MG63 (cell line): Measurements from ENCODE around the gene CEBPE. TPM values are rescaled to one million over a fixed set of nuclear protein-coding genes. Genes with fewer than 3 reads are reported as not detected.
A peak's percentile ranks its signal among the peaks of the same experiment; 100 is the strongest.

Experiments used
- DNase-seq: peaks from one replicate; pipeline ENCODE4 v3.0.0-alpha.2; 2020
- H3K27me3 ChIP-seq: fragments of 250-450 bp; sonication (Bioruptor Pico); 2 replicates; pipeline ENCODE4 v1.5.1; 2020; ENCODE audit warnings: mild to moderate bottlenecking, moderate library complexity
- H3K36me3 ChIP-seq: fragments of 250-450 bp; sonication (Bioruptor Pico); 2 replicates; pipeline ENCODE4 v1.5.1; 2020; ENCODE audit warnings: mild to moderate bottlenecking, moderate library complexity
- H3K4me3 ChIP-seq: fragments of 250-450 bp; sonication (Bioruptor Pico); 2 replicates; pipeline ENCODE4 v1.5.1; 2020; ENCODE audit warnings: mild to moderate bottlenecking, moderate library complexity
- H3K9me3 ChIP-seq: fragments of 250-450 bp; sonication (Bioruptor Pico); 2 replicates; pipeline ENCODE4 v1.5.1; 2020; ENCODE audit warnings: mild to moderate bottlenecking, moderate library complexity
- total RNA-seq: library from RNA; depleted of rRNA; stranded (reverse); fragments of >200 nt; shearing (Covaris generic); gene quantifications from 2 replicates; pipeline ENCODE4 v1.2.3, GENCODE V29; 2014; ENCODE audit warnings: low replicate concordance; rRNA removed

Gene CEBPE
- not detected in 2 replicates for total RNA-seq

- H3K4me3 ChIP-seq, result no peak within 1 kb of the TSS
- H3K36me3 ChIP-seq, result no peaks in the 10 kb centered on the region
- H3K27me3 ChIP-seq, result no peaks in the 10 kb centered on the region
- no peaks in the 10 kb centered on the region for H3K9me3 ChIP-seq
- no peak for DNase-seq
Measured at GRCh38 chr14:23118506-23119362, at the start of gene CEBPE. TSS of gene CEBPE (minus strand) at chr14:23119255. CDS start at chr14:23119091, 164 bp downstream.

GRCh38 chr14:23168246-23168645 lies 49.2 kb upstream of the CEBPE start:
- no peak for DNase-seq
- no peak overlapping the region for H3K4me3 ChIP-seq
- H3K9me3 ChIP-seq, result no peaks in the 10 kb centered on the region

GRCh38 chr14:23167116-23167847 lies 48.2 kb upstream of the CEBPE start:
- no peaks in the 10 kb centered on the region for H3K36me3 ChIP-seq

More at GRCh38 chr14:23168246-23168645, 49.2 kb upstream of the CEBPE start:
- Histone ChIP-seq H3K36me3 (no peaks in the 10 kb centered on the region), H3K27me3 (no peaks in the 10 kb centered on the region)

GRCh38 chr14:23164949-23165348 lies 45.9 kb upstream of the CEBPE start:
- Histone ChIP-seq H3K27me3 (no peaks in the 10 kb centered on the region), H3K36me3 (no peaks in the 10 kb centered on the region), H3K9me3 (no peaks in the 10 kb centered on the region), H3K4me3 (no peak overlapping the region)
- no peak for DNase-seq

More at GRCh38 chr14:23167116-23167847, 48.2 kb upstream of the CEBPE start:
- H3K4me3 ChIP-seq, result no peak overlapping the region
- DNase-seq, result no peak
- no peaks in the 10 kb centered on the region for H3K9me3 ChIP-seq
- no peaks in the 10 kb centered on the region for H3K27me3 ChIP-seq

GRCh38 chr14:23164250-23164649 lies 45.2 kb upstream of the CEBPE start:
- H3K4me3 ChIP-seq, result no peak overlapping the region
- H3K27me3 ChIP-seq, result no peaks in the 10 kb centered on the region
- DNase-seq, result no peak
- no peaks in the 10 kb centered on the region for H3K36me3 ChIP-seq
- H3K9me3 ChIP-seq, result no peaks in the 10 kb centered on the region

- no peak overlapping the region for H3K4me3 ChIP-seq
- H3K27me3 ChIP-seq, result no peaks in the 10 kb centered on the region
- no peaks in the 10 kb centered on the region for H3K36me3 ChIP-seq
- DNase-seq, result no peak
- H3K9me3 ChIP-seq, result no peaks in the 10 kb centered on the region
Measured at GRCh38 chr14:23163830-23164229, 44.8 kb upstream of the CEBPE start.

GRCh38 chr14:23162800-23163199 lies 43.7 kb upstream of the CEBPE start:
- H3K27me3 ChIP-seq, result no peaks in the 10 kb centered on the region
- H3K36me3 ChIP-seq, result no peaks in the 10 kb centered on the region
- no peaks in the 10 kb centered on the region for H3K9me3 ChIP-seq
- no peak for DNase-seq
- no peak overlapping the region for H3K4me3 ChIP-seq

GRCh38 chr14:23162005-23162404 lies 43.0 kb upstream of the CEBPE start:
- H3K9me3 ChIP-seq, result no peaks in the 10 kb centered on the region
- H3K36me3 ChIP-seq, result no peaks in the 10 kb centered on the region
- no peak overlapping the region for H3K4me3 ChIP-seq
- no peaks in the 10 kb centered on the region for H3K27me3 ChIP-seq
- DNase-seq, result no peak

GRCh38 chr14:23160924-23161522 lies 42.0 kb upstream of the CEBPE start:
- H3K4me3 ChIP-seq, result no peak overlapping the region
- H3K36me3 ChIP-seq, result no peaks in the 10 kb centered on the region
- H3K27me3 ChIP-seq, result no peaks in the 10 kb centered on the region
- no peaks in the 10 kb centered on the region for H3K9me3 ChIP-seq
- DNase-seq, result peak; percentile 60

GRCh38 chr14:23159532-23159931 lies 40.5 kb upstream of the CEBPE start:
- Histone ChIP-seq H3K9me3 (no peaks in the 10 kb centered on the region), H3K36me3 (no peaks in the 10 kb centered on the region), H3K27me3 (no peaks in the 10 kb centered on the region), H3K4me3 (no peak overlapping the region)
- DNase-seq, result no peak

- DNase-seq, result no peak
- Histone ChIP-seq H3K9me3 (no peaks in the 10 kb centered on the region), H3K36me3 (no peaks in the 10 kb centered on the region), H3K4me3 (no peak overlapping the region), H3K27me3 (no peaks in the 10 kb centered on the region)
Measured at GRCh38 chr14:23158779-23159178, 39.7 kb upstream of the CEBPE start.

- Histone ChIP-seq H3K36me3 (no peaks in the 10 kb centered on the region), H3K9me3 (no peaks in the 10 kb centered on the region), H3K27me3 (no peaks in the 10 kb centered on the region), H3K4me3 (no peak overlapping the region)
- DNase-seq, result peak; percentile 91
Measured at GRCh38 chr14:23154964-23155587, 36.0 kb upstream of the CEBPE start.

GRCh38 chr14:23153851-23154796 lies 35.1 kb upstream of the CEBPE start:
- peak; percentile 91 for DNase-seq
- H3K27me3 ChIP-seq, result no peaks in the 10 kb centered on the region
- no peak overlapping the region for H3K4me3 ChIP-seq
- H3K9me3 ChIP-seq, result no peaks in the 10 kb centered on the region
- no peaks in the 10 kb centered on the region for H3K36me3 ChIP-seq

- Histone ChIP-seq H3K27me3 (no peaks in the 10 kb centered on the region), H3K36me3 (no peaks in the 10 kb centered on the region), H3K9me3 (no peaks in the 10 kb centered on the region), H3K4me3 (no peak overlapping the region)
- DNase-seq, result no peak
Measured at GRCh38 chr14:23151342-23151741, 32.3 kb upstream of the CEBPE start.

GRCh38 chr14:23149745-23150144 lies 30.7 kb upstream of the CEBPE start:
- H3K36me3 ChIP-seq, result no peaks in the 10 kb centered on the region

More at GRCh38 chr14:23149745-23150144, 30.7 kb upstream of the CEBPE start:
- H3K4me3 ChIP-seq, result no peak overlapping the region
- DNase-seq, result no peak
- no peaks in the 10 kb centered on the region for H3K27me3 ChIP-seq
- H3K9me3 ChIP-seq, result no peaks in the 10 kb centered on the region
